GM21529 (cell line): Measurements from ENCODE around the gene DDR1.

Experiments used
- ATAC-seq: cut with Tn5 transposase; IDR thresholded peaks from one replicate; pipeline ENCODE4 v1.9.1; 2021; ENCODE audit not compliant: unreplicated experiment

The DDR1 gene

DNA sequence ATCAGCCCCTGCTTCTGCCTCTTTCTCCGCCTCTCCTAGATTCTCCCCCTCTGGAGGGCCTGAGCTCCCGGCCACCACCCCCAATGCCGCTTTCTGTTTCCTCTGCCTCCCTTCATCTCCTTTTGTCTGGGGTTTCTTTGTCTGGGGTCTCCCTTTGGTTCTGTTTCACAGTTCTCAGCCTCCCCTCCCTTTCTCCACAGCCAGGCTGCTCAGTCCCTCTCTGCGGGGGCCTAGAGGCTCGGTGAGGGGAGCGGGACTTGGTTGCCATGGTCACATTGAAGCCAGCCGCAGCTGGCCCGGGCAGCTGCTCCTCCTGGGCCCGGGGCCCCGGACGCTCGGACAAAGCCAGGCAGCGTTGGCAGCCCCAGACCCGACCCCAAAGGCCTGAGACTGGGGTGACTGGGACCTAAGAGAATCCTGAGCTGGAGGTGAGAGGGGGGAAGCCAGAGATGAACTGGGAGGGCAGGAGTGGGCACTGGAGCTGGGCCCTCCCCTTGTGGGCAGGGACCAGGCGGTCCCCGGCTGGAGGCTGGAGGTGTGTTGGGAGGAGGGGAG, 3.5 kb upstream of the DDR1 start:
- no peak for ATAC-seq

DNA sequence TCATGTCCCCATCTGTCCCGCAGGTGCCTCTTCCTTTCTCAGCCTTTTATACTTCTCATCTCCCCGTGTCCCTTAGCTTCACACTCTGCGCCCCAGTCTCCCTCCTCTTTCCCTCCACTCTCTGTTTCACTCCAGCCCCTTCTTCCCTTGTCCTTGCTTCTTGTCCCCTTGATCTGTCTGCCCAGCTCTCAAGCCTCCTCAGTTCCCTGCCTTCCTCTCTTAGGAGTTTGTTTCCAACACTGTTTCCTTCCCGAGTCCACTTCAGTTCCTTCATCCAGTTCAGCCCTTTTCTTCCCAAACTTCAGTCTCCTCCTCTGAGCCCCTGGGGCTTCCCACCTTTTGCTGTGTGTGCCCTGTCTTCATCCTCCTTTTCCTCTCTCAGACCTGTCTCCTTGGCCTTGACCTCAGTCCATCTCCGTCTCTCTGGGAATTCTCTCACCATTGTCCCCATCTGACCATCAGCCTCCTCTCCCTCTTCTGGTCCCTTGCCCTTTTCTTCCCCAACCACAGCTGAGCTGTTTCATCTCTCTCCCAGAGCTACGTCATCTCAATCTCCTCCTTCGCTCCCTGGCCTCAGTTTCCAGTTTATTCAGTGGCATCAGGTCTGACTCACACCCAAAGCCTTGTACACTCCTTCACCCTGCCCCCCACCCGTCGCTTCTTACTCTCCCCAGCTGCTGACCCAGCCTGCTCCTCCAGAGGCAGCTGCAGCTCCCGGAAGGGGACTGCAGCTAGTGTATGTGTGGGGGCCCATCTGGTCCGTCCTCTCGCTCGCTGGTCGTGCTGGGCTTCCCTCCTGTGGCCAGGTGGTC, 2.7 kb upstream of the DDR1 start:
- no peak for ATAC-seq

DNA sequence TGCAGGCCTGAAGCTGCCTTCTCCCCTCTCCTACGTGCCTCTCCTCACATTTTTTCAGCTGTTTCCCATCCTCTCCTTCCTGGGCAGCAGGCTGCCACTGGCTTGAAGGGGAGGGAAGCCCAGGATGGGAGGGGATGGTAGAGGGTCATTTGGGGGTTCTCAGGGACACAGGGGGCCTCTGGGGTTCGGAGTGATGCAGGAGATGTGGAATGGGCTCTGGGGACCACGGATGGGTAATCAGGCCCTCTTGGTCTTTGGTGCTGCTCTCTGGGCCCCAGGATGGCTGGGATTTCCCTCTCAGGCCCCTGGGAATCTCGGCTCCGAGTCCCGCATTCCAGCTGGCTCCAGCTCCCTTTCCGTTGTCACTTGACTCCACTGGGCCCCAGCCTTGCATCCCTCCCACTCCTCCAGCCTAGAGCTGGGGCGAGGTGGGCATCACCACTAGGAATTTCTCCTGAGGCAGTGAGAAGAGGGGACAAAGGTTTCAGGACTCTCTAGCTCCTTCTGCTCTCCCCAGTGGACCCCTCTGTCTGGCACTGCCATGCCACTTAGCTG, 2.0 kb upstream of the DDR1 start:
- ATAC-seq: no peak

DNA sequence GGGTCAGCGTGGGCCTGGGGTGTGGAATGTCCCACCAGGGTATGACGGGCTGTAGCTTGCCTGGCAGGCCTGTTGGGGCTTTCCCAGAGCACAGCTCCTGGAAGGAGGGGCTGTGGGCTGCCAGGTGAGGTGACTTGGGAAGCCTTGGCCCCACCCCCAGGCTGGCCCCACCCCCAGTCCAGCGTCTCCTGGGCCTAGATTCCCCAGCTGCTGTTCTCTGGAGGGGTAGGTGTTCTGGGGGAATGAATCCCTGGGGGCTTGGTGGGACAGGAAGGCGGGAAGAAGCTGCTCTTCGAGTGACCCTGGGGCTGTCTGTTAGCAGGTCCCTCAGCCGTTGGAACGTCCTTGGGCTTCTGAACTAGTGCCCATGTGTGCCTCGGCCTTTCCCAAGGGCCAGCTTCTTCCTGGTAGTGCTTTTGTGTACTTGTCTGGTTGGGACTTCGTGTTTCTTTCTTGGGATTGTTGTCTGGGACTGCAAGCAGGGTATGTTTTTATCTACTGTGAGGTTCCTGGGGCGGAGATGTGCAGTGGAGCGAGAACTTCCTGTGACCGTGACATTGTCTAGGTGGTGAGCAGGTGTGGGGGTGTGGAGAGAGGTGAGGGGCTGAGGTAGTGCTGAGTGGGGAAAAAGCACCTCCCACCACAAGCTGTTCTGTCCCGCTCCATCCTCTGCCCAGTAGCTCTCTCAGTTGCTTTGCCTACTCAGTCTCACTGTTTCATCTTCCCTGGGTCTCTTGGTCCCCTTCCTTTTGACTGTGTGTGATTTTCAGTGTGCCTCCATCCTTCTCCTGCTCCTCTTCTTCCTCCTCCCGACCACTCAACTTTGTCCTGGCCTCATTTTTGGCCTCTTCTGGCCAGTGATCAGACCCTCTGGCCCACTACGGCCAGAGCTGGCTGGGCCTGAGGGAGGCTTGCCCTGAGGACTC, 1.3 kb upstream of the DDR1 start:
- ATAC-seq: no peak

DNA sequence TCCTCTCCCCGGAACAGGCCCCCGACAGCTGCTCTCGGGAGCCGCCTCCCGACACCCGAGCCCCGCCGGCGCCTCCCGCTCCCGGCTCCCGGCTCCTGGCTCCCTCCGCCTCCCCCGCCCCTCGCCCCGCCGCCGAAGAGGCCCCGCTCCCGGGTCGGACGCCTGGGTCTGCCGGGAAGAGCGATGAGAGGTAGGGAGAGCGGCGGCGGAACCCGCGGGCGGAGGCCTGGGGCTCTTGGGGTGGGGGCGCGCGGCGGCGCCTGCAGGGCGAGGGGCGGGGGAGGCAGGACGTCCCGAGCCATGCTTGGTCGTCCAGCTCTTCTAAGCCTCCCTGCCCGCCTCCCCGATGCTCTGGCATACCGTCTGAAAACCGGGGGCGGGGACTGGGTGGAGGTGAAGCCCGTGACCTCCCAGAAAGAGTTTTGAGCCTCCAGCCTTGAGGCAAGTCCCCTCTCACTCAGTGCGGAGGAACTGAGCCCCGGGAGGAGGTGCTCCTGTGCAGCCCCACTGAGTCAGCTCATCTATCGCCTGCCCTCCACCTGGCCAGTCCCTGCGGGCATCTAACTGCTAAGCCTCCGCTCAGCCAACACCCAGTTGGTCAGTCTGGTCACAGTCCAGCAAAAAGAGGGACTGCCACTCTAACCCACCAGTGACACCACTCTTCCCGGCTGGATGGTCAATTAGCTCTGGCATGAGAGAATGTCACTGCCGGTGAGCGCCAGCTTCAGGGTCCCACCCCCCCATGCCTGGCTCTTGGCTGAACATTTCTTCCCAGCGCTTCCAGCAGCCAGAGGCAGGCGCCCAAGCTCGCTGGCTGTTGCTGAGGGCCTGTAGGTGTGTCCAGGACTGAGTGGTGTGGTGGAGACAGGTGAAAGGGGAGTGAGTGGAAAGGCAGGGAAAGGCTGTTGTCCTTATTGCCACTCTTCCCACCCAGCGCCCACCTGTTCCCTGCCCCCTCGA, 482 bp downstream of the DDR1 start:
- ATAC-seq: no peak

DNA sequence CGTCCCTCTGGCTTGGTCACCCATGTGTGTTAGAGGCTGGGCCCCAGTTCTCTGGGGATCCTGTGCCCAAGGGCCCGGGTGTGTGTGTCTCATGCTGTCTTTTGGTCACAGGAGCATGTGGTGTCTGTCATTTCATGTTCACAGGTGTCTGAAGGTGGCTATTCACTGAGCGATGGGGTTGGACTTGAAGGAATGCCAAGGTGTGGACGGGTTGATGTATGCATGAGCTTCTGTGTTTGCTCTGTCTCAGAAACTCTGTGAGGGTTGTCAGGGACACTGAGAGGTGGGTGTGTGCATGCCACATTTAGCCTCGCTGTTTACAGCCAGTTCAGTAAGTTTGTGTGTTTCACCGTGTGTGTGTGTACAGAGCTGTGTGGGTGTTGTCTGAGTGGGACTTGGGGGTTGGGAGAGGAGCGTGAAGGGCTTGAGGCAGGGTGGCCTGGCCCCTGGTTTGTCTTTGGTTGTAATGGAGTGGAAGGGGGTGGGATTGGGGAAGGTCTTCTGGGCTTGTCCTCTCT, 1.2 kb downstream of the DDR1 start:
- no peak for ATAC-seq

DNA sequence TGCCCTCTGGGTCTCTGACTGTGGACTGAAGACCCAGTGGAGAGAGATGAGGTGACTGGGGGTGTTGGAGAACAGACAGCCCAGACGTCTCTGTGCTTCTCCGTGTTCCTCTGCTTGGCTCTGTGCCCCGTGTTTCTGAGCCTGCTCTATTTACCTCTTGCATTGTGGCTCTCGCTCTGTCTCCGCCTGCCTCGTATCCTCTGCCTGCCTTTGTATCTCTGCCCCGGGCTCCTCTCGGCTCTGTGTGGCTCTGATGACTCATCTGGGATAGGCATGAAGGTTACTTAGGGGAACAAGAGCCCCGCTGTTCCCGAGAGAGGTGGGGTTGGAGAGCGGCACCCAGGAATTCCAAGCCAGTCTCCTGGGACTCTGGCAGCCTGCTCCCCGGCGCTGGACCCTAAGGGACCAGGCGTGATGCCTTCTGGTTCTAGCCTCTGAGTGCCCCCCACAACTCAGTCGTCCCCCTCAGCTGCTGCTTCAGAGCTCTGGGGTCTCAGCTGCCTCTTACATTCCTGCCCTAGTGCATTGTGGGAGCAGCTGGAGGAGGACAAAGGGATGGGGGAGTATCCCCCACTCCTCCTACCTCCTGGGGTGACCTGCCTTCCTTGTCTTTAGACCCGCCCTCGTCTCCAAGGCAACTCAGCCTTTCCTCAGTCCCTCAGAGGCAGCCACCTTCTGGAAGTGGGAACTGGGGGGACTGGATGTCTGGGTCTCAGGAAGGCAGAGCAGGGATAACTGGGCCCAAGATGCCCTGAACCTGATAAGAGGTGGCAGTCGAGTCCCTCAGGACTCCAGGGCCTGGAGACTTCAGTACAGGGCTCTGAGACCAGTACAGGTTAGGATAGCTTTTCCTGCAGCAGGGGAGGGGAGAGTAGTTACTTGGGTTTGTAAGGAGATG, 1.9 kb downstream of the DDR1 start:
- ATAC-seq: no peak

DNA sequence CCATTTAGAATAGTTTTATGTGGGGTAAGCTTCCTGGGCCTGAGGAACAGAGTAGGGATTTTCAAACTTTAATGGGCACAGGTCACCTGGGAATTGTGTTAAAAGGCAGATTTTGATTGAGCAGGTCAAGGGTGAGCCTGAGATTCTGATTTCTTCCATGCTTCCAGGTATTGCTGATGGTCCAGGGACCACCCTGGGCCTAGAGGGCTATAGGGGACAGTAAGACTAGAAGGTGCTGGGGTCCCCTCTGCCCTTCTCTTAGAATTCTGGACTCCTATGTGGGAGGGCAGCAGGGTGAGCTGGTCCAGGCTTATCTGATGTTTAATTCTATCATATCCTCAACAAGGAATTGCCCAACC, 2.6 kb downstream of the DDR1 start:
- ATAC-seq: no peak

DNA sequence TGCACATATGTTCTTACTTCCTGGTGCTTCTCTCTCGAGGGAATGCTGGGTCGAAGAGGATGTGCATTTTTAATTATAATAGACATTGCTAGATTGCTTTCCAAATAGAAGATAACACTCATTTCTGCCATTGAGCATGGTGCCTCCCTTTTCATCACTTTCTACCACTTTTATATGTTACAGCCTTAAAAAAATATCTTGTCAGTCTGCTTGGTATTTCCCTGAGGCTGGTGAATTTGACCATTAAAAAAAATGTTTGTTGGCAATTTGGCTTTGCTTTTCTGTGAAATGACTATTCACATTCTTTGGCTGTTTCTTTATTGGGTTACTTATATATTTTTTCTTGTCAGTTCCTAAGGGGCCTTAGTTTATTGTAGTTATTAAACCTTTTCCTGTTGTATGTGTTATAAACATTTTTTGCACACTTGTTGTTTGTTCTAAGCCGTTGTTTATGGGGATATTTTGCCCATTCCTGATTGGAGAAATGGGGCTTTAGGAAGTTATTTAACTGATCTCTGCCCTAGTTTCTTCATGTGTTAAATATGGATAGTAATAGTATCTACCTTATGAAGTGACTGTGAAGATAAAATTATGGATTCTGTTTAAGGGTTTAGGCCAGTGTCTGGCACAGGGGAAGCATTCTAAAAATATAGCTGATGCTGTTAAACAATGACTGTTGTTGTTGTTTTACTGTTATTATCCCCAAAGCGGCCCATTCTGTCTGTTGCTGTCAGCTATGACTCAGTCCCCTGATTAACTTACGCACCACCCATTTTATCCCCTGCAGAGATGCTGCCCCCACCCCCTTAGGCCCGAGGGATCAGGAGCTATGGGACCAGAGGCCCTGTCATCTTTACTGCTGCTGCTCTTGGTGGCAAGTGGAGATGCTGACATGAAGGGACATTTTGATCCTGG, 3.8 kb downstream of the DDR1 start:
- ATAC-seq: no peak

DNA sequence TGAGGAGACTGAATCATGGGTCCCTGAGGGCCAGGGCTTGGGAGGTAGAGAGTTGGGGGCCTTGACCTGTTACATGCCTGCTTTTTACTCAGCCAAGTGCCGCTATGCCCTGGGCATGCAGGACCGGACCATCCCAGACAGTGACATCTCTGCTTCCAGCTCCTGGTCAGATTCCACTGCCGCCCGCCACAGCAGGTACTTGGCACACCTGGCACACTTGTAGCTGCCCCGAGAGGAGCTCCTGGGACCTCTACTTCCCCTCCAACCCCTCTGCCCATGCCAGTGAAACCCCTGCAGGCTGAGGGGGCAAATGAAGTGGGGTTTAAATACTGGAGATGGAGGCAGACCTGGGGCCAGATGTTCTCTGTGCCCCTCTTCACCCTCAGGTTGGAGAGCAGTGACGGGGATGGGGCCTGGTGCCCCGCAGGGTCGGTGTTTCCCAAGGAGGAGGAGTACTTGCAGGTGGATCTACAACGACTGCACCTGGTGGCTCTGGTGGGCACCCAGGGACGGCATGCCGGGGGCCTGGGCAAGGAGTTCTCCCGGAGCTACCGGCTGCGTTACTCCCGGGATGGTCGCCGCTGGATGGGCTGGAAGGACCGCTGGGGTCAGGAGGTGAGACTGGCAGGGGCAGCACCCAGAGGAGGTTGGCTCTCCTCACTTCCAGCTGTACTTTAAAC, 4.6 kb downstream of the DDR1 start:
- no peak for ATAC-seq

DNA sequence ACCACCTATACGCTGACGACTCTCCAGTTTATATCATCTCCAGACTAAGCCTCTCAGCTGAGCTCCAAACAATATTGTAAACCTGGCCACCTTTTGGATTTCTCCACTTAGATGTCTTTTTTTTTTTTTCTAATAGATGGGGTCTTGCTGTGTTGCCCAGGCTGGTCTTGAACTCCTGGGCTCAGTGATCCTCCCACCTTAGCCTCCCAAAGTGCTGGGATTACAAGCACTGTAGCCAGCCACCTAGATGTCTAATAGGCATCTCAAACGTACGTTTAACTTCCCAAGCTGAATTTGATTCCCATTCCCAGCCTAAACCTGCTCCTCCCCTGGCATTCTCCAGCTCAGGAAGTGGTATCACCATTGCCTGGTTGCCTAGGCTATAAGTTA, 5.2 kb downstream of the DDR1 start:
- ATAC-seq: no peak

DNA sequence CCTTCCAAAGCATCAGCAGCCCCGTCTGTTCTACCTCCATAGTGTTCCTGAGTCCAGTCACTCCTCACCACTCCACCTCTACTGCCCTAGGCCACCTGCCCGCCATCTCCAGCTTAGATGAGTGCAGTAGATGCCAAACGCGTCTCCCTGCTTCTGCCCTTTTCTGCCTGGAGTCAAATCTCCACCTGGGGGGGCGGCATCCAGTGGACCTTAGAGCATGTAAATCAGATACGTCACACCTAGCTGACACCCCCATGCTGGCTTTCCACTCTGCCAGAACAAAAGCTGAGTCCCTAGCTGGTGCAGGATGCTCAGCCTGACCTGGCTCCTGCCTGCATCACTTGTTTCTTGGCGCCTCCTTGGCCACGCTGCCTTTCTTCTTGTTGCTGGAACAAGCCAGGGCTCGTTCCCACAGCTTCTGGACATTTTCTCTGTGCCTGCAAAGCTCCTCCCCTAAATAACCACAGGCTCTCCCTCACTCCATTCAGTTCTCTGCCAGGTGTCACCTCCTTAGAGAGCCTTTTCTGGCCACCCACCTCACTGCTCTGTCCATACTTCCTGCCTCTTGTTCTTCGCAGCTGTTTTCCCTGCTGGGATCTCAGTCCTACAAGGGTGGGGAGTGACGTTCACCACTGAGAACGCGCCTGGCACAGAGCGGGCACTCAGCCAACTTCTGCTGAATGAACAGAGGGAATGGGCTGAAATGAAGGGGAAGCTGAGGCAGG, 5.8 kb downstream of the DDR1 start:
- ATAC-seq: no peak

DNA sequence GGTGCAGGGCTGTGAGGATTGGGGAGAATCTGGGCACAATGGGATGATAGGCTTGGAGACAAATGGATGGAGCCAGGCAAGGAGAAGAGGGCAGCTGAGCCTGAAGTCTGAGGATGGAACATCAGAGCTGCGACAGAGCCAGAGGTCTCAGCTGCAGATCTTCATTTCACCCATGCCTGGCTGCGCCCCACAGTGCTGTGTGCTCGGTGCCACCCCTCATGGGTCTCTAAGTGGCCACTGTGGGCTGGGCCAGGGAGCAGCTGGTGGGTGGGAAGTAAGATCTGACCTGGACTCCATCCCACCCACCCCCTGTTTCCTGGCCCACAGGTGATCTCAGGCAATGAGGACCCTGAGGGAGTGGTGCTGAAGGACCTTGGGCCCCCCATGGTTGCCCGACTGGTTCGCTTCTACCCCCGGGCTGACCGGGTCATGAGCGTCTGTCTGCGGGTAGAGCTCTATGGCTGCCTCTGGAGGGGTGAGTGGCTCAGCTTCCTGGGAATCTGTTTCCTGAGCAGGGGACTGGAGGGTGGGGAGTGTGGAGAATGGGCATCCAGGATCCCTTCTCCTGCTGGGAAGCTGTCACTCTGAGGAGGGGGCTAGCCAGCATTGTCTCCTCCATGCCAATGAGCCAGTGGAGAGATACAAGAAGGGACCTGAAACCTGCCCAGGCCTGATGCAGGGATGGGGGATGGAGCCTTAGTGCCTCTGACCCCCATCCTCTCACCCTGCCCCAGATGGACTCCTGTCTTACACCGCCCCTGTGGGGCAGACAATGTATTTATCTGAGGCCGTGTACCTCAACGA, 6.5 kb downstream of the DDR1 start:
- ATAC-seq: no peak

DNA sequence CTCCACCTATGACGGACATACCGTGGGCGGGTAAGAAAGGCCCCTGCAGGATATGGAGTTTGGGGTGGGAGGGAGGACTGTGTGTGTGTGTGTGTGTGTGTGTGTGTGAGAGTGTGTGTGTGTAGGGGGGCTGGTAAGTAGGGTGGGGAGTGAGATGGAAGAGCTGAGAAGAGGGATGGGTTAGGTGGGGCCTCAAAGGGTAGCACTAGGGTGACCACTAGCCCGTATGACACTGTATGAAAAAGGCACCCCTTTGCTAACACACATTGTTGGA, 7.1 kb downstream of the DDR1 start:
- ATAC-seq: no peak

DNA sequence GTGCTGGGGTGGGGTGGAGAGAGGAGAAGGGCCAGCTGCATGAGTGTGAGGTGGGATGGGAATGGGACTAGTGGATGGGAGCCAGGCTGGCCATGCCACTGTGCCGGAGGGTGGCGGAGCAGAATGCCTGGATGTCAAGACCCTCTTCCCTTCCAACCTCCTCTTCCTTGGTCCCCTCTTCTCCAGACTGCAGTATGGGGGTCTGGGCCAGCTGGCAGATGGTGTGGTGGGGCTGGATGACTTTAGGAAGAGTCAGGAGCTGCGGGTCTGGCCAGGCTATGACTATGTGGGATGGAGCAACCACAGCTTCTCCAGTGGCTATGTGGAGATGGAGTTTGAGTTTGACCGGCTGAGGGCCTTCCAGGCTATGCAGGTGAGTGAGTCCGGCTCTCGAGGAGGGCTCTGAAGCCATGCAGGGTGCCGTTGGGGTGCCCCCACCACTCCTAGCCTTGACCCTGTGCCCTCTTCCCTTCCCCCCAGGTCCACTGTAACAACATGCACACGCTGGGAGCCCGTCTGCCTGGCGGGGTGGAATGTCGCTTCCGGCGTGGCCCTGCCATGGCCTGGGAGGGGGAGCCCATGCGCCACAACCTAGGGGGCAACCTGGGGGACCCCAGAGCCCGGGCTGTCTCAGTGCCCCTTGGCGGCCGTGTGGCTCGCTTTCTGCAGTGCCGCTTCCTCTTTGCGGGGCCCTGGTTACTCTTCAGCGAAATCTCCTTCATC, 7.7 kb downstream of the DDR1 start:
- ATAC-seq: no peak
